ENCODE results near the gene PEX11B.
"Not testable (repeated sequence)": the region's sequence is repeated elsewhere in the genome, so short reads cannot be mapped to it uniquely, and the experiment has no call there.

PEX11B gene

GRCh38 chr1:145951526-145951925 lies 33.0 kb upstream of the PEX11B start:
- DNase-seq, result no peak

GRCh38 chr1:145949219-145949618 lies 30.7 kb upstream of the PEX11B start:
- no peak for DNase-seq

- DNase-seq, result no peak
Measured at GRCh38 chr1:145947551-145947950, 29.0 kb upstream of the PEX11B start.

GRCh38 chr1:145946477-145946986 lies 28.0 kb upstream of the PEX11B start:
- no peak for DNase-seq

GRCh38 chr1:145944532-145944931 lies 26.0 kb upstream of the PEX11B start:
- no peak for DNase-seq

GRCh38 chr1:145942871-145943270 lies 24.4 kb upstream of the PEX11B start:
- no peak for DNase-seq

- no peak for DNase-seq
Measured at GRCh38 chr1:145942405-145942804, 23.9 kb upstream of the PEX11B start.

GRCh38 chr1:145937436-145937835 lies 18.9 kb upstream of the PEX11B start:
- DNase-seq, result no peak

- DNase-seq, result no peak
Measured at GRCh38 chr1:145936247-145936646, 17.7 kb upstream of the PEX11B start.

- no peak for DNase-seq
Measured at GRCh38 chr1:145935708-145936107, 17.2 kb upstream of the PEX11B start.

- DNase-seq, result not testable (repeated sequence)
Measured at GRCh38 chr1:145932522-145933009, 14.0 kb upstream of the PEX11B start.

GRCh38 chr1:145927916-145928643 lies 9.6 kb upstream of the PEX11B start:
- no peak for DNase-seq

- no peak for DNase-seq
Measured at GRCh38 chr1:145927063-145927886, 8.8 kb upstream of the PEX11B start, which contains the start of gene RBM8A. Gene RBM8A (minus strand): TSS chr1:145927484. CDS start chr1:145927426, 58 bp downstream.

GRCh38 chr1:145926686-145927062 lies 8.2 kb upstream of the PEX11B start:
- DNase-seq, result no peak

- DNase-seq, result no peak
Measured at GRCh38 chr1:145922266-145922665, 3.7 kb upstream of the PEX11B start.

- DNase-seq, result not testable (repeated sequence)
Measured at GRCh38 chr1:145920297-145920696, 1.8 kb upstream of the PEX11B start.

- DNase-seq, result no peak
Measured at GRCh38 chr1:145918992-145919939, 749 bp upstream of the PEX11B start.

- DNase-seq, result no peak
Measured at GRCh38 chr1:145917595-145917994, 922 bp downstream of the PEX11B start.

- DNase-seq, result no peak
Measured at GRCh38 chr1:145916745-145917144, 1.8 kb downstream of the PEX11B start.

GRCh38 chr1:145912128-145912641 lies 6.3 kb downstream of the PEX11B start:
- DNase-seq, result no peak

- no peak for DNase-seq
Measured at GRCh38 chr1:145908653-145909052, 9.9 kb downstream of the PEX11B start.

All from cortex of kidney (tissue), 1 donor.